Measurements from ENCODE around the gene CLN3.
"Not testable (repeated sequence)": the region's sequence is repeated elsewhere in the genome, so short reads cannot be mapped to it uniquely, and the experiment has no call there.

The CLN3 gene

GRCh38 chr16:28513484-28514181 lies 21.8 kb upstream of the CLN3 start:
- no peak for DNase-seq

- no peak for DNase-seq
These were observed 20.2 kb upstream of the CLN3 start for GRCh38 chr16:28511801-28512789.

GRCh38 chr16:28511031-28511430 lies 19.2 kb upstream of the CLN3 start:
- no peak for DNase-seq

GRCh38 chr16:28505489-28506137 lies 13.7 kb upstream of the CLN3 start:
- DNase-seq = no peak

- DNase-seq = no peak
These were observed 13.0 kb upstream of the CLN3 start for GRCh38 chr16:28504707-28505404.

- DNase-seq = no peak
These were observed 11.8 kb upstream of the CLN3 start for GRCh38 chr16:28503470-28504259.

GRCh38 chr16:28502290-28502689 lies 10.4 kb upstream of the CLN3 start:
- no peak for DNase-seq

- no peak for DNase-seq
These were observed 9.7 kb upstream of the CLN3 start for GRCh38 chr16:28501258-28502232.

GRCh38 chr16:28500476-28501180 lies 8.8 kb upstream of the CLN3 start:
- DNase-seq = not testable (repeated sequence)

- no peak for DNase-seq
These were observed 8.0 kb upstream of the CLN3 start for GRCh38 chr16:28499854-28500253.

- no peak for DNase-seq
These were observed 7.0 kb upstream of the CLN3 start for GRCh38 chr16:28498666-28499381.

- no peak for DNase-seq
These were observed 6.2 kb upstream of the CLN3 start for GRCh38 chr16:28497861-28498599.

- no peak for DNase-seq
These were observed 5.5 kb upstream of the CLN3 start for GRCh38 chr16:28497386-28497785.

- DNase-seq = no peak
These were observed 5.0 kb upstream of the CLN3 start for GRCh38 chr16:28496844-28497243.

GRCh38 chr16:28495795-28496749 lies 4.2 kb upstream of the CLN3 start:
- DNase-seq = no peak

GRCh38 chr16:28495098-28495793 lies 3.4 kb upstream of the CLN3 start:
- DNase-seq = no peak
